ENCODE data around the gene ZNF417.
"Not testable (repeated sequence)": the region's sequence is repeated elsewhere in the genome, so short reads cannot be mapped to it uniquely, and the experiment has no call there.

Gene ZNF417

GRCh38 chr19:57903618-57904184 is 12.7 kb downstream of the ZNF417 start:
- Mint-ChIP-seq H3K9me3 (peaks cover 25% of the 10 kb centered on the region), H3K4me3 (no peak overlapping the region), H3K36me3 (ENCODE audit: low read depth) (peaks cover 62% of the 10 kb centered on the region), H3K27ac (peak overlapping the region; percentile 21), H3K4me1 (no peaks in the 10 kb centered on the region), H3K27me3 (ENCODE audit: low read depth, poor library complexity) (no peaks in the 10 kb centered on the region)
- no peak for TF ChIP-seq CTCF (IDR thresholded peaks at IDR 0.05)
- DNase-seq, result no peak

GRCh38 chr19:57900311-57900710 is 16.1 kb downstream of the ZNF417 start:
- H3K27me3 Mint-ChIP-seq (ENCODE audit: low read depth, poor library complexity), result no peaks in the 10 kb centered on the region
- H3K9me3 Mint-ChIP-seq, result peaks cover 13% of the 10 kb centered on the region
- H3K4me3 Mint-ChIP-seq, result no peak overlapping the region
- peak overlapping the region; percentile 51 for H3K27ac Mint-ChIP-seq
- peaks cover 32% of the 10 kb centered on the region for H3K36me3 Mint-ChIP-seq (ENCODE audit: low read depth)
- TF ChIP-seq CTCF (IDR thresholded peaks at IDR 0.05), result no peak
- H3K4me1 Mint-ChIP-seq, result no peaks in the 10 kb centered on the region
- no peak for DNase-seq

- peaks cover 56% of the 10 kb centered on the region for H3K9me3 Mint-ChIP-seq
These were observed 25.7 kb downstream of the ZNF417 start for GRCh38 chr19:57890706-57891105.

GRCh38 chr19:57888560-57889231 is 27.7 kb downstream of the ZNF417 start, which contains the start of gene ZNF814:
Gene ZNF814, minus strand, starts transcription at chr19:57889037. Its CDS starts 235 bp downstream, at chr19:57888802.
- peak; percentile 86 for DNase-seq
- peak; percentile 29 for TF ChIP-seq CTCF (IDR thresholded peaks at IDR 0.05)
- H3K4me1 Mint-ChIP-seq, result peaks cover 20% of the 10 kb centered on the region
- H3K9me3 Mint-ChIP-seq, result peaks cover 77% of the 10 kb centered on the region
- peak within 1 kb of the TSS; percentile 90 for H3K27ac Mint-ChIP-seq
- H3K27me3 Mint-ChIP-seq (ENCODE audit: low read depth, poor library complexity), result no peaks in the 10 kb centered on the region
- H3K36me3 Mint-ChIP-seq (ENCODE audit: low read depth), result peaks cover 76% of the 10 kb centered on the region
- peak within 1 kb of the TSS; percentile 99 for H3K4me3 Mint-ChIP-seq

More at GRCh38 chr19:57890706-57891105, 25.7 kb downstream of the ZNF417 start:
- Mint-ChIP-seq H3K4me1 (peaks cover 20% of the 10 kb centered on the region), H3K36me3 (ENCODE audit: low read depth) (peaks cover 56% of the 10 kb centered on the region)
- H3K27ac Mint-ChIP-seq; H3K4me3 Mint-ChIP-seq; DNase-seq; H3K27me3 Mint-ChIP-seq (ENCODE audit: low read depth, poor library complexity): not testable (repeated sequence)

- H3K36me3 Mint-ChIP-seq (ENCODE audit: low read depth), result peaks cover 81% of the 10 kb centered on the region
- peak overlapping the region; percentile 99 for H3K4me3 Mint-ChIP-seq
- H3K27me3 Mint-ChIP-seq (ENCODE audit: low read depth, poor library complexity), result no peaks in the 10 kb centered on the region
- H3K27ac Mint-ChIP-seq, result peak overlapping the region; percentile 90
- no peak for DNase-seq
- no peak for TF ChIP-seq CTCF (IDR thresholded peaks at IDR 0.05)
- H3K9me3 Mint-ChIP-seq, result peaks cover 82% of the 10 kb centered on the region
- peaks cover 20% of the 10 kb centered on the region for H3K4me1 Mint-ChIP-seq
These were observed 28.3 kb downstream of the ZNF417 start for GRCh38 chr19:57888107-57888559.

GRCh38 chr19:57887195-57887941 is 29.0 kb downstream of the ZNF417 start:
- H3K4me1 Mint-ChIP-seq, result peaks cover 20% of the 10 kb centered on the region
- H3K9me3 Mint-ChIP-seq, result peaks cover 89% of the 10 kb centered on the region
- H3K27me3 Mint-ChIP-seq (ENCODE audit: low read depth, poor library complexity), result peaks cover 5% of the 10 kb centered on the region
- no peak for DNase-seq
- no peak for TF ChIP-seq CTCF (IDR thresholded peaks at IDR 0.05)
- peak overlapping the region; percentile 99 for H3K4me3 Mint-ChIP-seq
- peaks cover 86% of the 10 kb centered on the region for H3K36me3 Mint-ChIP-seq (ENCODE audit: low read depth)
- peak overlapping the region; percentile 90 for H3K27ac Mint-ChIP-seq
